ENCODE results near the gene USP32. TPM values are rescaled to one million over a fixed set of nuclear protein-coding genes. Genes with fewer than 3 reads are reported as not detected.

The USP32 gene
- total and polyA plus RNA-seq, 2 of the 8 experiments (the other 6 are each of a cell fraction or from before 2014, with no cell fraction given), result 29.6 to 112 TPM

- 90% methylated on average over 1 of the region's 1 CpG; no CpG with 5 or more reads in 1 of the 2 experiments for WGBS, 2 experiments (ENCODE audit: extremely low coverage in 1 of 2, insufficient coverage in 1 of 2, insufficient read length in 1 of 2, insufficient replicate concordance in 2 of 2, low coverage in 1 of 2, low lambda C conversion rate in 2 of 2, missing lambda C conversion rate in 1 of 2)
- no peak overlapping the region for H3K56ac ChIP-seq (replicated peaks; ENCODE audit: insufficient read length, low read depth, low read length)
- no peak overlapping the region for H2AK5ac ChIP-seq (ENCODE audit: low read depth, low read length)
- H3K79me2 ChIP-seq (ENCODE audit: control insufficient read depth in 1 of 2, insufficient read depth in 2 of 2, low read length in 2 of 2), result peaks cover 0 to 96% of the 10 kb centered on the region in 2 experiments; a peak in 3 of 4 replicates
- H2AFZ ChIP-seq (ENCODE audit: low read length), result no peak overlapping the region
- H3K27me3 ChIP-seq (replicated peaks in 1 of 4; ENCODE audit: control insufficient read depth in 3 of 4, extremely low read depth in 1 of 4, insufficient read depth in 3 of 4, low read length in 3 of 4), result no peaks in the 10 kb centered on the region
- peaks cover 5% of the 10 kb centered on the region; the same call in 1 of the 2 replicates for H3K79me1 ChIP-seq (ENCODE audit: low read depth, low read length)
- no peak overlapping the region for H3K23ac ChIP-seq (ENCODE audit: insufficient read length)
- no peak overlapping the region for H2BK5ac ChIP-seq (ENCODE audit: low read depth, low read length)
- no peak overlapping the region for H3K4me2 ChIP-seq (ENCODE audit: insufficient read depth in 1 of 2, low read depth in 2 of 2, low read length in 2 of 2)
- ChIA-PET POLR2A (ENCODE audit: partially characterized antibody) (no interaction called here), CTCF (ENCODE audit: partially characterized antibody) (interaction anchor here (0.9 to 2.4 kb wide), 4 partner anchors 8 to 187 kb away, joined by 3 to 9 read pairs (median 4); no protein-coding TSS in a partner anchor)
- no peak overlapping the region for H2BK20ac ChIP-seq (ENCODE audit: low read length)
- H3K9me3 ChIP-seq (ENCODE audit: insufficient read depth in 2 of 2, low read depth in 1 of 2, low read length in 1 of 2), result no peaks in the 10 kb centered on the region
- no peaks in the 10 kb centered on the region for H3K36me3 ChIP-seq (ENCODE audit: control insufficient read depth in 2 of 4, insufficient read depth in 4 of 4, low read length in 3 of 4)
- H2BK12ac ChIP-seq (ENCODE audit: low read depth, low read length), result no peak overlapping the region
- DNase-seq (ENCODE audit: low read depth in 1 of 2, low spot score in 2 of 2) (no peak), FAIRE-seq (no peak)
- H4K20me1 ChIP-seq (replicated peaks in 1 of 2; ENCODE audit: control insufficient read depth in 1 of 2, insufficient read depth in 2 of 2, low read length in 2 of 2), result peaks cover 5 to 7% of the 10 kb centered on the region in 2 experiments
- H3K4ac ChIP-seq (replicated peaks; ENCODE audit: insufficient read length, low read depth, low read length), result no peak overlapping the region
- H4K91ac ChIP-seq (replicated peaks; ENCODE audit: insufficient read length, low read length), result no peak overlapping the region
- H3K4me1 ChIP-seq (replicated peaks in 1 of 4; ENCODE audit: control insufficient read depth in 3 of 4, insufficient read depth in 4 of 4, low read length in 3 of 4), result no peaks in the 10 kb centered on the region
- H3K4me3 ChIP-seq (ENCODE audit: extremely low read depth in 1 of 4, insufficient read depth in 2 of 4, low read depth in 3 of 4, low read length in 4 of 4), result no peak overlapping the region
- no peak overlapping the region for H2BK120ac ChIP-seq (replicated peaks; ENCODE audit: low read depth, low read length)
- no peaks in the 10 kb centered on the region for H3K23me2 ChIP-seq (ENCODE audit: low read depth, low read length)
- no peak overlapping the region for H3K18ac ChIP-seq (ENCODE audit: extremely low read depth, low read length)
- H2BK15ac ChIP-seq (ENCODE audit: low read length), result no peak overlapping the region
- no peak overlapping the region for H3K14ac ChIP-seq (ENCODE audit: insufficient read length)
- no peak overlapping the region for H3K9ac ChIP-seq (replicated peaks in 1 of 4; ENCODE audit: extremely low read depth in 1 of 4, low read depth in 3 of 4, low read length in 3 of 4)
- no peak overlapping the region for H3K27ac ChIP-seq (ENCODE audit: low read depth, low read length)
- no peak overlapping the region for H4K8ac ChIP-seq (ENCODE audit: extremely low read depth, insufficient read depth, low read length)
- H4K5ac ChIP-seq (ENCODE audit: insufficient read length, low read depth, low read length), result no peak overlapping the region
- no peak for TF ChIP-seq TAF7 (optimal IDR thresholded peaks at IDR 0.05; ENCODE audit: borderline replicate concordance, low read depth, low read length)
- no peak for TF ChIP-seq JUND (IDR thresholded peaks at IDR 0.05; ENCODE audit: low read length)
- no peak for TF ChIP-seq POLR2A (IDR thresholded peaks at IDR 0.05; ENCODE audit: control extremely low read depth in 1 of 2, low read depth in 2 of 2, low read length in 2 of 2)
- TF ChIP-seq BCL11A (IDR thresholded peaks at IDR 0.05; ENCODE audit: low read depth in 2 of 2, low read length in 2 of 2), result no peak
- no peak for TF ChIP-seq CEBPB (IDR thresholded peaks at IDR 0.05; ENCODE audit: low read depth, low read length)
- no peak for TF ChIP-seq FOSL1 (IDR thresholded peaks at IDR 0.05; ENCODE audit: insufficient read depth, low read depth, low read length)
- TF ChIP-seq YY1 (IDR thresholded peaks at IDR 0.05; ENCODE audit: low read depth, low read length), result no peak
- no peak for TF ChIP-seq EP300 (IDR thresholded peaks at IDR 0.05; ENCODE audit: borderline replicate concordance in 1 of 2, low read depth in 2 of 2, low read length in 2 of 2)
- no peak for TF ChIP-seq MAFK (IDR thresholded peaks at IDR 0.05; ENCODE audit: low read depth, low read length)
- TF ChIP-seq HDAC2 (IDR thresholded peaks at IDR 0.05; ENCODE audit: borderline replicate concordance in 1 of 2, low read depth in 2 of 2, low read length in 2 of 2), result no peak
- TF ChIP-seq EZH2 (IDR thresholded peaks at IDR 0.05; ENCODE audit: low read depth, low read length, severe bottlenecking), result no peak
- TF ChIP-seq BACH1 (IDR thresholded peaks at IDR 0.05; ENCODE audit: low read length), result no peak
- TF ChIP-seq TEAD4 (IDR thresholded peaks at IDR 0.05; ENCODE audit: low read depth, low read length), result no peak
- TF ChIP-seq EGR1 (IDR thresholded peaks at IDR 0.05; ENCODE audit: borderline replicate concordance, low read depth, low read length), result no peak
- TF ChIP-seq RFX5 (IDR thresholded peaks at IDR 0.05; ENCODE audit: borderline replicate concordance, low read depth, low read length), result no peak
Observed at GRCh38 chr17:60314423-60314822, 77.5 kb downstream of the USP32 start.
